ENCODE measurements around the gene SDSL. TPM values are rescaled to one million over a fixed set of nuclear protein-coding genes. Genes with fewer than 3 reads are reported as not detected.
A peak's percentile ranks its signal among the peaks of the same experiment; 100 is the strongest.

SDSL gene
- total RNA-seq, 1 donor from 2014 or later: 13.3 TPM

- Histone ChIP-seq H3K27me3 (ENCODE audit: low read depth) (peaks cover 15% of the 10 kb centered on the region), H3K9me3 (replicated peaks) (no peaks in the 10 kb centered on the region), H3K4me3 (no peak overlapping the region), H3K27ac (replicated peaks) (no peak overlapping the region), H3K36me3 (no peaks in the 10 kb centered on the region), H3K4me1 (peaks cover 15% of the 10 kb centered on the region)
- intact Hi-C loops (cut with micrococcal nuclease): no loop called here
- DNase-seq: peak; percentile 59
- peak; percentile 90 for TF ChIP-seq CTCF (IDR thresholded peaks at IDR 0.05; ENCODE audit: borderline replicate concordance)
Measured at GRCh38 chr12:113424915-113425823, 3.0 kb downstream of the SDSL start.

GRCh38 chr12:113425960-113426453 is 3.8 kb downstream of the SDSL start:
- TF ChIP-seq CTCF (IDR thresholded peaks at IDR 0.05; ENCODE audit: borderline replicate concordance): no peak
- no peak for DNase-seq
- Histone ChIP-seq H3K36me3 (no peaks in the 10 kb centered on the region), H3K4me3 (no peak overlapping the region), H3K27ac (replicated peaks) (no peak overlapping the region), H3K4me1 (peaks cover 15% of the 10 kb centered on the region), H3K27me3 (ENCODE audit: low read depth) (peaks cover 15% of the 10 kb centered on the region), H3K9me3 (replicated peaks) (no peaks in the 10 kb centered on the region)
- intact Hi-C loops (cut with micrococcal nuclease): no loop called here

GRCh38 chr12:113427882-113428281 is 5.7 kb downstream of the SDSL start:
- H3K4me1 ChIP-seq: peaks cover 2% of the 10 kb centered on the region
- H3K36me3 ChIP-seq: no peaks in the 10 kb centered on the region
- H3K27me3 ChIP-seq (ENCODE audit: low read depth): peaks cover 15% of the 10 kb centered on the region
- no peak for TF ChIP-seq CTCF (IDR thresholded peaks at IDR 0.05; ENCODE audit: borderline replicate concordance)
- no peak for DNase-seq
- intact Hi-C loops (cut with micrococcal nuclease): no loop called here
- H3K4me3 ChIP-seq: no peak overlapping the region
- H3K9me3 ChIP-seq (replicated peaks): no peaks in the 10 kb centered on the region
- no peak overlapping the region for H3K27ac ChIP-seq (replicated peaks)

GRCh38 chr12:113428482-113428881 is 6.3 kb downstream of the SDSL start:
- intact Hi-C loops (cut with micrococcal nuclease): no loop called here
- peaks cover 15% of the 10 kb centered on the region for H3K27me3 ChIP-seq (ENCODE audit: low read depth)
- H3K4me3 ChIP-seq: no peak overlapping the region
- H3K27ac ChIP-seq (replicated peaks): no peak overlapping the region
- no peak for DNase-seq
- no peaks in the 10 kb centered on the region for H3K36me3 ChIP-seq
- H3K9me3 ChIP-seq (replicated peaks): no peaks in the 10 kb centered on the region
- no peak for TF ChIP-seq CTCF (IDR thresholded peaks at IDR 0.05; ENCODE audit: borderline replicate concordance)
- H3K4me1 ChIP-seq: no peaks in the 10 kb centered on the region

- DNase-seq: no peak
- intact Hi-C loops (cut with micrococcal nuclease): no loop called here
- TF ChIP-seq CTCF (IDR thresholded peaks at IDR 0.05; ENCODE audit: borderline replicate concordance): no peak
- Histone ChIP-seq H3K27me3 (ENCODE audit: low read depth) (peaks cover 13% of the 10 kb centered on the region), H3K9me3 (replicated peaks) (no peaks in the 10 kb centered on the region), H3K36me3 (no peaks in the 10 kb centered on the region), H3K27ac (replicated peaks) (no peak overlapping the region), H3K4me1 (no peaks in the 10 kb centered on the region), H3K4me3 (no peak overlapping the region)
Measured at GRCh38 chr12:113432986-113433385, 10.8 kb downstream of the SDSL start.
